ENCODE measurements around the gene B4GALT2.

Gene B4GALT2

GRCh38 chr1:43983253-43983899 lies 4.4 kb downstream of the B4GALT2 start:
- no peak overlapping the region for H3K9ac ChIP-seq (ENCODE audit: low read length)
- H3K27ac ChIP-seq (ENCODE audit: low read depth, low read length): no peak overlapping the region
- no peak overlapping the region for H3K4me3 ChIP-seq (ENCODE audit: insufficient read depth, low read length, poor library complexity, severe bottlenecking)
- no peaks in the 10 kb centered on the region for H3K27me3 ChIP-seq (ENCODE audit: low read length)
- H3K4me2 ChIP-seq (ENCODE audit: low read depth, low read length, poor library complexity, severe bottlenecking): no peak overlapping the region
- H2AFZ ChIP-seq (ENCODE audit: low read depth, low read length, severe bottlenecking): no peak overlapping the region
- TF ChIP-seq EZH2phosphoT487 (conservative IDR thresholded peaks at IDR 0.05; ENCODE audit: low read length): no peak
- TF ChIP-seq, protein P1, sequence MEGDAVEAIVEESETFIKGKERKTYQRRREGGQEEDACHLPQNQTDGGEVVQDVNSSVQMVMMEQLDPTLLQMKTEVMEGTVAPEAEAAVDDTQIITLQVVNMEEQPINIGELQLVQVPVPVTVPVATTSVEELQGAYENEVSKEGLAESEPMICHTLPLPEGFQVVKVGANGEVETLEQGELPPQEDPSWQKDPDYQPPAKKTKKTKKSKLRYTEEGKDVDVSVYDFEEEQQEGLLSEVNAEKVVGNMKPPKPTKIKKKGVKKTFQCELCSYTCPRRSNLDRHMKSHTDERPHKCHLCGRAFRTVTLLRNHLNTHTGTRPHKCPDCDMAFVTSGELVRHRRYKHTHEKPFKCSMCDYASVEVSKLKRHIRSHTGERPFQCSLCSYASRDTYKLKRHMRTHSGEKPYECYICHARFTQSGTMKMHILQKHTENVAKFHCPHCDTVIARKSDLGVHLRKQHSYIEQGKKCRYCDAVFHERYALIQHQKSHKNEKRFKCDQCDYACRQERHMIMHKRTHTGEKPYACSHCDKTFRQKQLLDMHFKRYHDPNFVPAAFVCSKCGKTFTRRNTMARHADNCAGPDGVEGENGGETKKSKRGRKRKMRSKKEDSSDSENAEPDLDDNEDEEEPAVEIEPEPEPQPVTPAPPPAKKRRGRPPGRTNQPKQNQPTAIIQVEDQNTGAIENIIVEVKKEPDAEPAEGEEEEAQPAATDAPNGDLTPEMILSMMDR (IDR thresholded peaks at IDR 0.05; ENCODE audit: insufficient read depth, low read length, poor library complexity, severe bottlenecking): no peak
- H3K79me2 ChIP-seq (ENCODE audit: insufficient read depth, low read length): peaks cover 19% of the 10 kb centered on the region
- no peaks in the 10 kb centered on the region for H4K20me1 ChIP-seq (ENCODE audit: low read depth, low read length)
- H3K9me2 ChIP-seq (replicated peaks; ENCODE audit: insufficient read depth, low read length): no peaks in the 10 kb centered on the region
- no peaks in the 10 kb centered on the region for H3K36me3 ChIP-seq (ENCODE audit: low read length)
- H3F3A ChIP-seq (ENCODE audit: insufficient read depth): peaks cover 4% of the 10 kb centered on the region
- H3K9me3 ChIP-seq (ENCODE audit: insufficient read depth, low read length): no peaks in the 10 kb centered on the region

- no peak overlapping the region for H3K4me2 ChIP-seq (ENCODE audit: low read depth, low read length, poor library complexity, severe bottlenecking)
Measured at GRCh38 chr1:43984855-43985254, 5.8 kb downstream of the B4GALT2 start.

GRCh38 chr1:43985984-43986595 lies 7.1 kb downstream of the B4GALT2 start:
- H3K9ac ChIP-seq (ENCODE audit: low read length): no peak overlapping the region
- H3K27me3 ChIP-seq (ENCODE audit: low read length): no peaks in the 10 kb centered on the region
- H4K20me1 ChIP-seq (ENCODE audit: low read depth, low read length): no peaks in the 10 kb centered on the region
- H3K36me3 ChIP-seq (ENCODE audit: low read length): no peaks in the 10 kb centered on the region
- TF ChIP-seq, protein P1 (IDR thresholded peaks at IDR 0.05; ENCODE audit: insufficient read depth, low read length, poor library complexity, severe bottlenecking): no peak
- no peak for TF ChIP-seq EZH2phosphoT487 (conservative IDR thresholded peaks at IDR 0.05; ENCODE audit: low read length)
- peaks cover 10% of the 10 kb centered on the region; the same call in 1 of the 2 replicates for H3F3A ChIP-seq (ENCODE audit: insufficient read depth)
- H3K27ac ChIP-seq (ENCODE audit: low read depth, low read length): no peak overlapping the region
- H2AFZ ChIP-seq (ENCODE audit: low read depth, low read length, severe bottlenecking): no peak overlapping the region
- H3K9me3 ChIP-seq (ENCODE audit: insufficient read depth, low read length): no peaks in the 10 kb centered on the region
- H3K4me2 ChIP-seq (ENCODE audit: low read depth, low read length, poor library complexity, severe bottlenecking): no peak overlapping the region
- H3K9me2 ChIP-seq (replicated peaks; ENCODE audit: insufficient read depth, low read length): no peaks in the 10 kb centered on the region
- H3K4me3 ChIP-seq (ENCODE audit: insufficient read depth, low read length, poor library complexity, severe bottlenecking): no peak overlapping the region
- H3K79me2 ChIP-seq (ENCODE audit: insufficient read depth, low read length): peaks cover 3% of the 10 kb centered on the region; the same call in 1 of the 2 replicates

More at GRCh38 chr1:43984855-43985254, 5.8 kb downstream of the B4GALT2 start:
- Histone ChIP-seq H3K4me3 (ENCODE audit: insufficient read depth, low read length, poor library complexity, severe bottlenecking) (no peak overlapping the region), H3K27ac (ENCODE audit: low read depth, low read length) (no peak overlapping the region), H3K9me3 (ENCODE audit: insufficient read depth, low read length) (no peaks in the 10 kb centered on the region), H3K9me2 (replicated peaks; ENCODE audit: insufficient read depth, low read length) (no peaks in the 10 kb centered on the region), H2AFZ (ENCODE audit: low read depth, low read length, severe bottlenecking) (no peak overlapping the region), H3K36me3 (ENCODE audit: low read length) (no peaks in the 10 kb centered on the region), H4K20me1 (ENCODE audit: low read depth, low read length) (no peaks in the 10 kb centered on the region), H3F3A (ENCODE audit: insufficient read depth) (peaks cover 7% of the 10 kb centered on the region; the same call in 1 of the 2 replicates), H3K79me2 (ENCODE audit: insufficient read depth, low read length) (peaks cover 11% of the 10 kb centered on the region), H3K27me3 (ENCODE audit: low read length) (no peaks in the 10 kb centered on the region), H3K9ac (ENCODE audit: low read length) (no peak overlapping the region)
- TF ChIP-seq, protein P1 (IDR thresholded peaks at IDR 0.05; ENCODE audit: insufficient read depth, low read length, poor library complexity, severe bottlenecking): no peak
- no peak for TF ChIP-seq EZH2phosphoT487 (conservative IDR thresholded peaks at IDR 0.05; ENCODE audit: low read length)
